Uterus (tissue), 2 donors: ENCODE results near the gene TEX264.

Experiments
- POLR2A ChIP-seq, 2 donors: fragments of 450-650 bp; IDR thresholded peaks; one replicate each; pipeline ENCODE4 v1.6.1; 2016; ENCODE audit warnings: antibody characterized with exemption in 2 of 2, mild to moderate bottlenecking in 1 of 2, moderate library complexity in 1 of 2
- TF ChIP-seq, protein P1 (sequence below), 4 experiments: fragments of 200-600 bp in 2 of 4; fragments of 450-650 bp in 2 of 4; sonication (generic) in 2 of 4; IDR thresholded peaks; one replicate each; pipeline ENCODE4 v1.5.1; 2016 to 2019; ENCODE audit warnings: antibody characterized with exemption in 4 of 4, mild to moderate bottlenecking in 2 of 4, moderate library complexity in 1 of 4

GRCh38 chr3:51708216-51708845 is 37.3 kb downstream of the TEX264 start:
- TF ChIP-seq, protein P1, sequence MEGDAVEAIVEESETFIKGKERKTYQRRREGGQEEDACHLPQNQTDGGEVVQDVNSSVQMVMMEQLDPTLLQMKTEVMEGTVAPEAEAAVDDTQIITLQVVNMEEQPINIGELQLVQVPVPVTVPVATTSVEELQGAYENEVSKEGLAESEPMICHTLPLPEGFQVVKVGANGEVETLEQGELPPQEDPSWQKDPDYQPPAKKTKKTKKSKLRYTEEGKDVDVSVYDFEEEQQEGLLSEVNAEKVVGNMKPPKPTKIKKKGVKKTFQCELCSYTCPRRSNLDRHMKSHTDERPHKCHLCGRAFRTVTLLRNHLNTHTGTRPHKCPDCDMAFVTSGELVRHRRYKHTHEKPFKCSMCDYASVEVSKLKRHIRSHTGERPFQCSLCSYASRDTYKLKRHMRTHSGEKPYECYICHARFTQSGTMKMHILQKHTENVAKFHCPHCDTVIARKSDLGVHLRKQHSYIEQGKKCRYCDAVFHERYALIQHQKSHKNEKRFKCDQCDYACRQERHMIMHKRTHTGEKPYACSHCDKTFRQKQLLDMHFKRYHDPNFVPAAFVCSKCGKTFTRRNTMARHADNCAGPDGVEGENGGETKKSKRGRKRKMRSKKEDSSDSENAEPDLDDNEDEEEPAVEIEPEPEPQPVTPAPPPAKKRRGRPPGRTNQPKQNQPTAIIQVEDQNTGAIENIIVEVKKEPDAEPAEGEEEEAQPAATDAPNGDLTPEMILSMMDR (IDR thresholded peaks at IDR 0.05) = no peak
- no peak for TF ChIP-seq POLR2A (IDR thresholded peaks at IDR 0.05)
